ENCODE results near the gene GPR61. TPM values are rescaled to one million over a fixed set of nuclear protein-coding genes. Genes with fewer than 3 reads are reported as not detected.

The GPR61 gene
- total RNA-seq, 1 donor = under 0.01 TPM

DNA sequence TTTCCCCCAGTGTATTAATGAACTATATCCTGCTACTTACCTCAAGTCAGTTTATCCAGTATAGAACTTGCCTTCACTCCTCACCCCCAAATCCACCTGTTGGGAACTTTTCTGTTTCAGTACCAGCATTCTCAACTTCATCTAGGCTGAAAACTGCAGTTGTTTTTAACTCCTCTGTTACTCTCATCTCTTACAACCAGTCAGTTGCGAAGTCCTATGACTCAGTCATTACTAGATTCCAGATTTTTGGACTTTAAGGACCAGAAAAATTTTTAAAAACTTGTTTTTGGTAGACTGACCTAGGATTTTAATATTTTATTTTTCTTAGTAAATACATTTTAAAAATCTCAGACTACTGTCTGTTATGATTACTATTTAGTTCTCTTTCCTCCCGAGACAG, 16.9 kb downstream of the GPR61 start:
- TF ChIP-seq CTCF (IDR thresholded peaks at IDR 0.05; ENCODE audit: insufficient read depth, low read length) = no peak
- DNase-seq (ENCODE audit: low read depth) = no peak
- H3K4me3 ChIP-seq (ENCODE audit: low read depth, low read length) = no peak overlapping the region

DNA sequence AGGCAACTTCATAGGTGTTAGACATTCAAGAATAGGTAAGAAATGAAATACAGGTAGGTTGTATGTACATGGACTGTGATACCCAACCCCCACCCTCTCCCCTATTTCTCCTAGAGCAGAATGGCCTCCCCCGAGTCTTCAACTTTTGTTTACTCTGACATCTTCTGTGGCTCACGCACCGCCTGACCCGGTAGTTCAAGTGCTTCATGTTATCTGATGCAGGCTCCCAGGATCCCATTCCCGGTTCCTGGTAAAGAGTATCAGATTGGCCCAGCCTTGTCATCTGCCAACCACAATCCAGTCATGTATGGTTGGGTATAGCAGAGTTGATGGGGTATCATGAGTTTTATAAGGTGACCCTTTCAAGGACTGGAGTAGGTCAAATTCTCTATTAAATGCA, 17.8 kb downstream of the GPR61 start:
- DNase-seq (ENCODE audit: low read depth) = no peak
- no peak overlapping the region for H3K4me3 ChIP-seq (ENCODE audit: low read depth, low read length)
- TF ChIP-seq CTCF (IDR thresholded peaks at IDR 0.05; ENCODE audit: insufficient read depth, low read length) = no peak

- TF ChIP-seq CTCF (IDR thresholded peaks at IDR 0.05; ENCODE audit: insufficient read depth, low read length) = no peak
- no peak overlapping the region for H3K4me3 ChIP-seq (ENCODE audit: low read depth, low read length)
- no peak for DNase-seq (ENCODE audit: low read depth)
Observed at GRCh38 chr1:109559995-109560394, 20.3 kb downstream of the GPR61 start.

DNA sequence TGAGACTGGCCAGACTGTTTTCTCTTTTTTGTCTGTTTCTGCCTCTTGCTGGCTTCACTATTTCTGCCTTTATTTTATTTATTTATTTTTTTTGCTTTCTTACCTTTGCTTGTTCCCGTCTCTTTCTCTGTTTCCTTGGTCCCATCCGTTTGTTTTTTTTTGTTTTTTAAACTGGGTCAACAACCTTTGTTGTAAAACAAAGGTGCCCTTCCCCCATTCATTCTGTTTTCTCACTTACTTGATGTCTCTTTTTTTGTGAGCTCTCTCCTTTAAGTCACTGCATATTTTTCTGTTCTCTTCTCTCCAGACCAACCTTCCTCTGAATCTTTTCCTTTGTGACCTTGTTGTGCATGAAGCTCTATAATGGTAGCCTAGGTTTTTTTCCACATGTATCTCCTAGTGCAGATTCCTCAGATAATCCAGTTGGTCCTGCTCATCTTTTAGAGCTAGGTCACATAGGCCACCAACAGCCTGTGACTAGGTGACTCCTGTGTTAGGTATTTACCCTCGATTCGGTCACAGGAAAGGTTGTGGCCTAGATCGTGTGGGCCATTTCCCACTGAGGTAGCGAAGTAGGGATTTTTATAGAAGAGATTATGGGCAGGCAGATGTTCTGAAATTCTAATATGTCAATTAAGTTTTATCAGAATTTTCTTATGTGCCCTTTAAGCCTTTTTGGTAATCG, 24.7 kb downstream of the GPR61 start:
- no peak for DNase-seq (ENCODE audit: low read depth)
- no peak overlapping the region for H3K4me3 ChIP-seq (ENCODE audit: low read depth, low read length)
- TF ChIP-seq CTCF (IDR thresholded peaks at IDR 0.05; ENCODE audit: insufficient read depth, low read length) = no peak

- H3K4me3 ChIP-seq (ENCODE audit: low read depth, low read length) = no peak overlapping the region
- no peak for DNase-seq (ENCODE audit: low read depth)
- TF ChIP-seq CTCF (IDR thresholded peaks at IDR 0.05; ENCODE audit: insufficient read depth, low read length) = no peak
Observed at GRCh38 chr1:109565241-109565640, 25.6 kb downstream of the GPR61 start.

GRCh38 chr1:109566982-109567381, 27.3 kb downstream of the GPR61 start:
- TF ChIP-seq CTCF (IDR thresholded peaks at IDR 0.05; ENCODE audit: insufficient read depth, low read length) = no peak
- no peak for DNase-seq (ENCODE audit: low read depth)
- H3K4me3 ChIP-seq (ENCODE audit: low read depth, low read length) = no peak overlapping the region

Measured in fibroblast of the aortic adventitia (primary cell).